Epidermal melanocyte (primary cell): ENCODE results near the gene ELFN2.

ENCODE experiments used
- DNase-seq: peaks from one replicate; pipeline ENCODE4 v3.0.0; 2011; ENCODE audit warnings: low spot score; ENCODE audit not compliant: insufficient read length

Gene ELFN2

DNA sequence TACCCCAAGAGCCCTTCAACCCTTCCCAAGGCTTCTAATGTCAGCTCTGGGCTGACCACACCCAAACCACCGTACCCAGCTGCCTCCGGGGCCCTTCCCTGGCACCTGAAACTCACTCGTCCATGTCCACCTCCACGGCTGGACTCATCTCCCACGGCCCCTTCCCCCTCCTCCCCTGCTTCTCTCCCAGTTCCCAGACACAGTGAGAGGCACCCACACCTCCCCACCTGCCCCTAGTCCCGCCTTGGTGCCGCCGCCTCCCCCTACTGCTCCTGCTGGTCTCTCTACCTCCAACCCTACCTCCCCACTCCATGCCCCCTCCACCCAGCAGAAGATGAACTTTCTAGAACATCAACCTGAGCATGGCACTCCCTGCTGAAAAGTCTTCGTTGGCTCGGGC, 39.5 kb downstream of the ELFN2 start:
- no peak for DNase-seq

DNA sequence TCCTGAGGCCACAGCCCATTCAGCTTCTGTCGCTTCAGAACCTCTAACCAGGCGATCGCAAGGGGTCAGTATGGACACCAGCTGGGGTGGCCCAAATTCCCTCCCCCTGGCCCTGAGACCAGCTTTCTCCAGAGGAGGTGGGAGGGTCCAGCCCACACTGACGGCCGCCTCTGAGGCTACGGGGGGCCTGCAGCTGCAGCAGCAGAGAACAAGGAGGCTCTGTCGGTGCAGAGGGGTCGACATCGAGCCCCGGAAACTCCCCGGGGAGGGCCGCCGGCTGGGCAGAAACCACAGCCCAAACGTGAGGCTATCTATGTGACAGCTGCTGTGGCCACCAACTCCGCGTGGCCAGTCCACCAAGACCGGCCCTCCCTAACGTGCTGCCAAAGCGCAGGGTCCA, 40.8 kb downstream of the ELFN2 start:
- no peak for DNase-seq

DNA sequence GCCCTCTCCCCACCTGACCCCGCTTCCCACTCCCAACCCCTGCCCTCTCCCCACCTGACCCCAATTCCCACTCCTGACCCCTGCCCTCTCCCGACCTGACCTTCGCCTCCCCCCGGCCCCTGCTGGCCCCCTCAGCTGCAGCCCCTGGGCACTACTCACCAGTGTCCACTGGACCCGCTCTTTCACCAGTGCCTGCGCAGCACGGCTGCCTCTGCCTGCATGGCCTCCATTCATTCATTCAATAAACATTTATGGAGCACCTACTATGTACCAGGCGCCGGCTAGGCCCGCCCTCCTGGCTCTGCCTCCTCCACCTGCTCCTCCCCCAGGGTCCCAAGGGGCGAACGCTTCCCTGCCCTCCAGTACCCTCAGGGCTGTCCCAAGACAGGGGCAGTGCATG, 42.6 kb downstream of the ELFN2 start:
- no peak for DNase-seq

DNA sequence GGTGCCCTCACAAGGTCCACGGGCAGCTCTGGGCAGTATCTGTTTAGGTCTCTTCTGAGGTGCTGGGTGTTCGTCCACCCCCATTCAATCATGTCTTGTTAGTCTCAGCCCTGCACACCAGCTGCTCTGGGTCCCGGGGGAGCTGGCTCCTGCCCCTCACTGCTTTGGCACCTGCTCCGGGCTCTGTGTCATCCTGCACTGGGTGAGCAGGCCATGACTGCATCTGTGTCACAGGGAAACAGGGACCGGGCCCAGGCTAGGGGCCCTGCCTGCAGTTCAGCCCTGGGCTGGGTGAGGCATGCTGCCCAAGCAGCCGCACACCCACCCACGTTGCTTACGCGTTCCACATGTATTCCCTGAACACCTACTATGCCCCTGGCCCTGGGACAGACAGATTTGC, 43.9 kb downstream of the ELFN2 start:
- no peak for DNase-seq

DNA sequence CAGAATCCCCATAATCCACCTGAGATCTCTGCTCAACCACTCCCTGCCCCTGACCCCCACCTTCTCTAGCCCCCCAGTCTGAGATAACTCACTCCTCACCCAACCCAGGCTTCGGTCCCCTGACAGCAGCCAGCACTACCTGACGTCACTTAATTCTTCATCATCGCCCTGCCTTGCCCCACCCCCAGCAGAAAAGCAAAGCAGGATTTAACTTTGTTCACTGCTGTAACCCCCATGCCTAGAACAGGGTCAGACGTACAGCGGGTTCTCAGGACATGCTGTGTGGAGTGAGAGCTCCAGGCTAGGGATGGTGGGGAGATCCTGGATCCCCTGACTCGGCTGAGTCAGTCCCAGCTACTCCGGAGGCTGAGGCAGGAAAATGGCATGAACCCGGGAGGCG, 45.8 kb downstream of the ELFN2 start:
- no peak for DNase-seq

DNA sequence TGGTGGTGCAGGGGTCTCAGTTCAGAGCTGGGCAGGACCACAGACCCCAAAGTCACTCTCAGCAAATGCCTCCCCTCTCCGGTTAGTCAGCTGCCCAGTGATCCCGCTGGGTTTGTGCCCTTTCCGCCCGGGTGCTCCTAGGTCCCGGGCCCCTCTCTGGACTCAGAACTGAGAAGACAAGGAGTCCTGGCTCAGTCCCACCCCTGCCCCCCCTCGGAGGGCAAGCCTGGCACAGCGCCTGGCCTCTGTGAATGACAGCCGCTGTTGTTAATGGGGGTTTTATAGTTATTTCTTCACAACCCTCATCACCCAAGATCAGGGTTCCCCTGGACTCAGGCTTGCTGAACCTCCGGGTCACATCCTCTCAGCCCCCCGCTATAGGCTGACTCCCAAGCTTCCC, 47.6 kb downstream of the ELFN2 start:
- no peak for DNase-seq

DNA sequence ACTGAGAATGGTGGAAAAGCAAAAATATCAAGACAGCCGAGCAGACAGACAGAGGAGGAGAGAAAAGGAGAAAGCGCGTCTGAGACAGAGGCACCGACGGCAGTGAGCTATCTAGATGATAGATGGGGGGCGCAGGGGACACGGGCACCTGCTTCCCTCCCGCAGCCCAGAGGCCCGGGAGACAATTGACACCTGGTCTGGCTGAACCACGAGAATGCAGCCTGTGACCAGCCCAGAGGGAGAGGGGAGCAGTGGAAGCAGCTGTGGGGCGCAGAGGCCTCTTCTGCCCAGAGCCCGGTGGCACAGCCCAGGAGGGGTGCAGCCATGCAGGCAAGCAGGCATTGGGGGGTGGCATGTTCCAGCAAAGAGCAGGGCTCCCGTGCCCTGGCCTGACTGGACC, 48.2 kb downstream of the ELFN2 start:
- no peak for DNase-seq

DNA sequence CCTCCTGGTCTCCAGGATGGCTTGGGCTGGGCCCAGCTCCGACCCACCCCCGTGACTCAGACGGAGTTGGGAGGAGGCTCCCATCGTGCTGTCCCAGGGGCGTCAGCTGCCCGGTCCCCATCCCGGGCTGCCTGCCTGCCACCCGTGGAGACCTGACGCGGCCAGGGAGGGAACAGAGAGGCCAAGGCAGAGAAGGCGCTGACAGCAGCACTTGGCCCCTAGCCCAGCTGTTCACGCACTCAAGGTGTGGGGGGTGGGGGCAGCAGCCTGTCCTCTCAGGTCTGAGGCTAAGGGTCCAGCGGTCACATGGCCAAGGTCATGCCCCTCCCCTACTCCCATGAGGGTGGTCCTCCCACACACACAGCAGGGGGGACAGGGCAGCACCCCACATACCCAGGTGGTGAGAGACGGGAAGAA, 48.6 kb downstream of the ELFN2 start:
- DNase-seq: no peak

DNA sequence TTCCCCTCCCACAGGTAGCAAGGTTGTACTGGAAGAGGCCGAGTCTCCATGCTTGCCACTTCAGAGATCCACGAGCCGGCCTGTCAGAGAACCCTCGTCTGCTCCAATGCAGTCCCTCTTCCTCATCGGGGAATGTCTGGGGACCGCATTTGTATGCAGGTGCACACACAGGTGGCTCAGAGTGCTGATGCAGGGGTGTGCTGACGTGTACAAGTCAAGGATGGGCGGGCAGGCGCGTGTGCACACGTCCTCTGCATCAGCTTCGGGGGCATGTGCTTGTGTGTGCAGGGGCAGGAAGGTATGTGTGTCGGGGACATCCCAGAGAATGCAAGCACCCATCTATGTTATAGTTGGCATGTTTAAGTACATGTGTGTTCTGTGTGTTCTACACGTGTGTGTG, 49.4 kb downstream of the ELFN2 start:
- DNase-seq: no peak

DNA sequence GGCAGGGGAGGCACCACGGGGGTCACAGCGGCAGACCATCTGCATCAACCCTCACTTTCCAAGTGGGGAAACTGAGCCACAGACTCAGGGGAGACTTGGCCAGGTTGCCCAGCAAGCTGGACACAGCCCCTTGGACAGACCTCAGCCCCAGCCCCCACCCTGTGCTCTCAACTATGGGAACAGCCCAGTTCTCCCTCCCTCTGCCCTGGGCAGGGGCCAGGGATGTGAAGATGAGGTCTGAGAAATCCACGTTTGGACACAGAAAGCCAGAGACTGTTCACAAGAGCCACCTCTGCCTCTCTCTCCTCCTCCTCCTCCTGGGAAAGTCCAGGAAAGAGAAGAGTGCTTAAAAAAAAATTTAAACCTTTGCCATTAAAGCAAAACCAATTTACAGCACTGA, 50.1 kb downstream of the ELFN2 start:
- DNase-seq: no peak

DNA sequence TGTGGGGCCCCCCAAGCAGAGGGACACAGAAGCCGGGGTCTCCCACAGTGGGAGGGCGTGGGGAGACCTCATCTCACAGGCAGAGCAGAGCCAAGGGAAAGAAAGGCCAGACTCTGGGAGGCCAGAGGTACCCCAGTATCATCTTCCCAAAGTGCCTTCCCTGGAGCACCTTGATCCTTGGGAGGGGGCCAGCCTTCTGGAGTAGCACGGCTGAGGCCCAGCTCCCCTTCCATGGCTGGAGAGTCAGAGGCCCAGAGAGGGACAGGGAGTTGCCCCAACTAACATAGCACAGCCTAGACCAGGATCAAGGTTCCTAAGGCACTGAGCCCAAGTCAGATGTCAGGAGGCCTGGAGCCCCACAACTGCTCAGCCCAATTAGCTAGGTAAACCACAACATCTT, 50.6 kb downstream of the ELFN2 start:
- no peak for DNase-seq

DNA sequence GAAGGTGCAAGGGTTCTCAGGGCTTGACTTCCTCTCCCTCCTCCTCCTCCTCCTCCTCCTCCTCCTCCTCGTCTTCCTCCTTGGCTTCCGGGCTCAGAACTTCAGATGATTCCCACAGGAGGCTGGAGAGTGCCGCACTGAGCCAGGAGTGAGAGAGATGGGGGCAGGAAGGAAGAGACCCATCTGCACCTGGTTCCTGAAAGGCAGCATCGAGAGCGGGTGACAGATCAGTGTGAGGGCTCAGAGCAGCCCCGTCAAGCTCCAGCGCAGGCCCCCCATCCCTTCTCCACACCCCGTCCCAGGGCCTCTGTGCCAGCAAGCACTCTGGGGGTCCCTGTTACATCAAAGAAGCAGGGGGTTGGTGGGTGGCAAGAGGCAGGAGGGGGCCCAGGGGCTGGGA, 51.5 kb downstream of the ELFN2 start:
- no peak for DNase-seq

DNA sequence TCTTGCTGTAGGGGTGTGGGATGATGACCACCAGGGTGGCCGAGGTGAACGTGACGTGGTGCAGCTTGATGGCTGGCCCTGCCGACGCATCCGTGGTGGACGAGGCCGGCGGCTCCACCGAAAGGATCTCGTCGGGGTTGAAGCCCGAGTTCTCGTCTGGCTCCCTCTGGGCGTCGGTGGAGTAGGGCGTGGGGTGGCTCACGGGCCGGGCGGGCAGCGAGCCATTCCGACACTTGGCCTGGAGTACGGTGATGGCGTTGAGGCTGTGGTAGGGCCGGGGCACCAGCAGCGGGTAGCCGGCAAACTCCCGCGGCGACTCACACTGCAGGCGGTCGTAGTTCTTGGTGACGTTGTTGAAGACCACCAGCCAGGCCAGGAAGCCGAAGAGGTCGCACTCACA, 52.7 kb downstream of the ELFN2 start:
- no peak for DNase-seq

DNA sequence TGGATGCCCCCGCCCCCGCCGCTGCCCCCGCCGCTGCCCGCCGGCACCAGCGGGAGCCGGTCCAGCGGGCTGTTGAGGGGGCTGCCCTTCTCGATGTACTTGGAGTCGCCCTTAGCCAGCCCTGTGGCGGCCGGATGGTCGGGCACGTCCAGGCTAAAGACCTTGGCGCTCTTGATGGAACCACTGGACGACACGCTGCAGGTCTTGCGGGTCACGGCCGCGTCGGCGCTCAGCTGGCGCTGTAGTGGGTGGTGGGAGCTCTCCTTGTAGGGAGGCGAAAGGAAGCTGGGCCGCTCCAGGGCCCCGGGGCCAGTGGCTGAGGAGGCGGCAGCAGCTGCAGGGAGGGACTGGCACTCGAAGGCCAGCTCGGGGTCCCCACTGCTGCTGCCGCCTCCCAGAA, 53.8 kb downstream of the ELFN2 start:
- DNase-seq: no peak

DNA sequence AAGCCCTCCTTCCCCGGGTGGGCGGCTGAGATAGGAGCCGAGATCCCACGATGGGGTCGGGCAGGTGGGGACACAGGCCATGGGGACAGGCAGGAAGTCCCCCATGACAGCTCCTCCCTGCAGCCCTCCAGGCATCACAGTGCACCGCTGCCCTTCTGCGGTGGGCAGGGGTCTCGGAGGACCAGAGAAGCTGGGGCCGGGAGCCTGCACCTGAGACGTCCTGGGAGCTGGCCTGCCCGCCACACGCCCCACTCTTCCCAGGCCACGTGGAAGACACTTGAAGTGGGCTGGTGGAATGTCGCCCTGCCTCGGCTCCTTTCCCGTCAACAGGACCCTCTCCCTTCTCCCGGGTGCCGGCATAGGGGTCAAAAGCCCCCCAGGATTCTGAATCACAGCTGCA, 55.4 kb downstream of the ELFN2 start:
- DNase-seq: no peak

DNA sequence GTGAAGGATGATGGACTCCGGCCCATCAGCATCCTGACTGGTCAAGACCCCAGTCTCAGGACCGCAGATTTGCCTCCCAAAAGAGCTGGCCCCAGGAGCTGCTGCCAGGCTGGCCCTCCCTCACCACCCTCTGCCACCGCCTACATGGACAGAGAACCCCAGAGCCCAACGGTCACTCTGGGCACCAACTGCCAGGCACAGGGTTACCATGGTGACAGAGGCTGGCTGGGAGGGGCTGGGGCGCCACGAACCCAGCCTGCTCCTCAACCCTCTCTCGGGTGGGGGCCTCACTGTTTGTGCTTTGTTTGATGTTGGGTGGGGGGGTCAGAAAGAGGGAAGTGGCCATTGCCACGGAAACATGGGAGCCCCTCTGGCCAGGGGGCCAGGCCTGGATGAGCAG, 55.8 kb downstream of the ELFN2 start:
- DNase-seq: no peak

DNA sequence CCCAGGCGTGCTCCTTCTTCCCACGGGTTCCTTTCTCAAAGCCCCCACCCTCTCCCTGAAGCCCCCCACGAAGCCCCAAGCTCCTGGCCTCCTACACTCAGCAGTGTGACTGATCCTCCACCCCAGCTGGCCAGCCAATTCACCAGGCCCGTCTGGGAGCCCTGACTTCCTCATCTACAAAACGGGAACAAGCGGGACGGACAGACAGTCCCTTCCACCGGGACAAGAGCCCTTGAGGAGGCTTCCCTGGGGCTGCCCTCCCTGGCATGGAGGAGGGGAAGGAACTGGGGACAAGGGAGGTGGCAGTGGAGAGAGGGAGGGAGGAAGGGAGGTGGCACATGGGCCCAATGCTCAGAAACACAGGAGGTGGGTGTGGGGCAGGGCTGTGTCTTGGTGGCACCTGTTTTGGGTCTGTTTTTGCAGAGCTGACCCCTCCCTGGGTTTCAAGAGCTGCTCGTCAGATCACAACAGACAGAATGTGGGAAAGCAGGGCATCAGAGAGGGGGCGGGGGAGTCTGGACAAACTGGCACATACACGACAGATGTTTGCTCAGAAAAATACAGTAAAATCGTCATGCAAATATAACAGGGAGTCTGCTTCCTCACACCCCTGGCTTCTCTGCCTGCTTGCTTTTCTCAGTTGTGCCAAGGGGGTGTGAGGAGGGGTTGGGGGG, 56.8 kb downstream of the ELFN2 start:
- DNase-seq: no peak

DNA sequence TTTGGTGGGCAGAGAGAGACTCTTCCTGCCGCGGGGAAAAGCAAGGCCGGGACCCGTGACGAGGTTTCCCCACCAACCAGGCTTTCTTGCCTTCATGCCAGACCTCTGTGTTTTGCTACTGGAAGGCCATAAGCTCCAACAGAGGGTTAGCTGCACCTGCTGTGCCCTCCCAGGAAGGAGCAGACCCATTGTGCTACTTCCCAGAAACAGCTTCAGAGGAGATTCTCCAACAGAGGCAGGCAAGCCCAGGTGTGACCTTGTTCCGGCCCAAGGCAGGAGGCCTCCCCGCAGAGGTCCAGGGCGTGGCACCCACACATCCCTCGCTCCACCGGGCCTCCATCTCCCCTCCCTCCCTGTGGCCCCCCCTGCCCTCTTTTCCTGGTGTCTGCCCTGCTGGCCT, 57.8 kb downstream of the ELFN2 start:
- DNase-seq: no peak

DNA sequence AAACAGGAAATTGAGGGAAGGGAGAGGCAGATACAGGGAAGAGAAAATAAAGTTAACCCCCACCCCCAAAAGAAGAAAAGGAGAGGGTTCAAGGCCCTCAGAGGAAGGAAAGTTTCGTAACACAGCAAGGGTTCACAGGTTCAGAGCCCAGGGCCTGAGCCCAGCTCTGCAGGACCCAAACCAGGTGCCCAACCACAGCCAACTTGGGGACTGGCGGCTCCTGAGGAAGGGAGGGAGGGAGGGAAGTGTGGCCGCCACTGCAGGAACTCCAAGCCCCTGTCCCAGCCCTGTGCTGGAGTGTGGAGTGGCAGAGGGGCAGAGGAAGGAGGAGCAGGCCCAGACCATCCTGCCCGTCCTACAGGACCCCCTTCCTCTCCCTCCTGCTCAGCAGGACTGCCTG, 59.2 kb downstream of the ELFN2 start:
- no peak for DNase-seq

DNA sequence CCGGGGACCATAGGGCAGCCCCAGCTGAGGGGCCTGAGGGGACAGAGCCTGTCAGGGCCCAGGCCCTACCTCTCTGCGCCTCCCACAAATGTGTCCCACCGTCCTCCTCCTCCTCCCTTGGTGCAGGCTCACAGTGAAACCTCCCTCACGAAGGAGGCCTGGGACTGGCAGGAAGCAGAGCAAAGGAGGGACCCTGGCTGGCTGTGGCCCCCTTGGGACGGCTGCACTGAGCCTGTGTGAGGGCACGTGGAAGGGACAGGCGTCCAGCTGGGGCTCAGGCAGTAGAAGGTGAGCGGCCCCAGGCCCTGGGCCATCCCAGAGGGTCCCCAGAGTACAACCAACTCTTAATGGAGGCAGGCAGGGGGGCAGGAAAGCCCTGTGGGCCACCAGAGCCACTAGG, 60.7 kb downstream of the ELFN2 start:
- no peak for DNase-seq

DNA sequence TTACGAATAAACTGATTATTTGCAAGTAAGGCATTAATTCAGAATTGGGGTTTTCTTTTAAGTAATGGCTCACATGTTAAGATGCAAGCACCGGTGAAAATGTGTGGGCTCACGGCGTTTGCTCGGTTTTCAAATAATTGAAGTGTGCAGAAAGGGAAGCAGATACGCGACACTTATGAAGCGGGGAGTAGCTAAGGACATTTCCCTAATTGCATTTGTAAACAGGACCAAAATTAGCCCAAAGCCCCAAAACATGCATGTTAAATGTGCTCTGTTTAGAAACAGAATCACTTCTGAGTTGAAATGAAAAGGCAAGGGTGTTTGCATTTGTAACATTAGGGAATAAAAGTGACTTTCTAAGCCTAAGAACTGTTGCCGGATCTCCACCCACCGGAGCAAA, 61.3 kb downstream of the ELFN2 start:
- DNase-seq: no peak

DNA sequence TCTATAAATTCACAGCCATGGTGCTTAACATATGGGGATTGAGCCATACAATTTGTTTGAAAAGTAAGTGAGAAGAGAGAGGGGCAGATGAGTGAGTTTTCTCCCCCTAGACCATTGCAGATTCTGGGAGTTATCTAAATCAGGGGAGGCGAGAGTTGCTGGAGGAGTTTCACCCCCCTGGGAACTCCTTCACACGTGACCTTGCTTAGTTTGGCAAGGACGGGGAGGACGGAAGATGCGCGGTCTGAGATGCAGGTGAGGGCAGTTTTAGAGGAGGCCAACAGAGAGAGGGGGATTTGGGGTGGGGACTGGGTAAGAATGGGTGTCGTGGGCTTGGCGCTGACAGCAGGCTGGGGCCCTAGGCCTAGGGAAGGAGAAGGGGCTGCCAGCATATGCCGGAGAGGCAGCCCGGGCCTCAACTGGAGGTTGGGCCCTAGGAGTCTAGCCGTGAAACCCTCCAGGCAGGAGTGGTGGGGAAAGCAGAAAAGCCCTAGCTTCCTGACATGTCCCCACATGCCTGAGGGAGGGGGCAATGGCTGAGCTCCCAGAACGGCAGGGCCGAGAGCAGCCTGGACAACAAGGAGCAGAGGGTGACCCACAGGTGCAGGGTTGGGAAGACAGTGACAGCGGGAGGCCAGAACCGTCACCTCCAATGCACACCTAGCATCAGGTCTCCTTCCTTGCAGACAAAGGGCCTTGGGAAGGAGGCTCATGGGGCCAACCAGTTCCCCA, 63.9 kb downstream of the ELFN2 start:
- no peak for DNase-seq

DNA sequence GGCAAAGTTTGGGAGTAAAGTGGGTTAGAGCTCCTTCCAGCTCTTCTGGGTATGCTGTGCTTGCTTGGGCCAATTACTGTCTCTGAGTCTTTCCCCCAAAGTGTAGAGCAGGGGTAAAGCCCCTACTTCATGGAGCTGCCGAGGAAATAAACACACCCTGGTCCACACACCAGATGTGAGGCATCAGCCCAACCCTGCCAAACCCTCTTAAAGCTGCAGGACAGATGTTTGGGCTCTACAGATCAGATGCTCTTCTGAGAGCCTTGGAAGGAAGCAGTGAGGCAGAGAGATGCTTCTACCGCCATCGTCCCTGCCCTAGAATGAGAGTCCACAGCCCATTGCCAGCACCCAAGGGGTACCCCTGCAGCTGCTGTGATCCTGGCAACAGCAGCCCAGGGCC, 64.7 kb downstream of the ELFN2 start:
- DNase-seq: peak; percentile 64
